ENCODE data around the gene STEAP3. TPM values are rescaled to one million over a fixed set of nuclear protein-coding genes. Genes with fewer than 3 reads are reported as not detected.

Gene STEAP3
- total and polyA plus RNA-seq, 2 donors (not counting 3 experiments of a cell fraction or from before 2014, with no cell fraction given) = 8.6 to 17.4 TPM

DNA sequence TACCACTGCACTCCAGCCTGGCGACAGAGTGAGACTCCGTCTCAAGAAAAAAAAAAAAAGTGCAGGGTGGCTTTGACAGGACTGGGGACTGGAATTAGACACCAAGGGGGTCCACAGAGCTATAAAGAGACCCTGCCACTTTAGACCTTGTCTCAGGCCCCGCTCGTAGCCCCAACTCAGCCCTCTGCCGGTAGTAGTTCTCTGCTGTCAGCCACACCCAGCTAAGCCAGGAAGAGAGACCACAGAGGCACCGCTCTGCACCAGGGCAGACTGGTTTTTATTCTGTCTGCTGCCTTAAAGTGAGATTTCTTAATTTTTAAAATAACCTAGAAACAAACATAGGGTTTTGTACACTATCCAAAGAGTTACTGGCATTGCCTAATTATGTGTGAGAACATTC is 66.0 kb downstream of the STEAP3 start:
- Histone ChIP-seq H3K27me3 (ENCODE audit: control insufficient read depth in 2 of 2, insufficient read depth in 2 of 2, low read length in 2 of 2) (no peaks in the 10 kb centered on the region), H3K4me2 (ENCODE audit: insufficient read depth, low read length) (no peak overlapping the region), H3K4me1 (ENCODE audit: control insufficient read depth, extremely low read depth, insufficient read depth, low read length) (no peaks in the 10 kb centered on the region), H3K4me3 (replicated peaks in 1 of 3; ENCODE audit: insufficient read depth in 1 of 3, low read depth in 1 of 3, low read length in 3 of 3) (no peak overlapping the region), H4K20me1 (replicated peaks; ENCODE audit: control insufficient read depth, extremely low read depth, insufficient read depth, low read length) (no peaks in the 10 kb centered on the region), H3K79me2 (ENCODE audit: control insufficient read depth, insufficient read depth, low read length) (no peaks in the 10 kb centered on the region), H2AFZ (ENCODE audit: low read depth, low read length) (no peak overlapping the region), H3K27ac (ENCODE audit: insufficient read depth, low read depth, low read length) (no peak overlapping the region), H3K9me3 (replicated peaks; ENCODE audit: control insufficient read depth, insufficient read depth, low read length) (no peaks in the 10 kb centered on the region), H3K9ac (replicated peaks; ENCODE audit: extremely low read depth, insufficient read depth, low read length) (no peak overlapping the region), H3K36me3 (ENCODE audit: control insufficient read depth in 2 of 2, extremely low read depth in 1 of 2, insufficient read depth in 2 of 2, low read length in 2 of 2) (no peaks in the 10 kb centered on the region), H3K9me1 (replicated peaks; ENCODE audit: control insufficient read depth, extremely low read depth, insufficient read depth, low read length) (no peaks in the 10 kb centered on the region)
- TF ChIP-seq EZH2 (IDR thresholded peaks at IDR 0.05; ENCODE audit: borderline replicate concordance, low read depth, low read length, severe bottlenecking) (no peak), JUN (IDR thresholded peaks at IDR 0.05; ENCODE audit: borderline replicate concordance, insufficient read depth, insufficient read length, low read depth) (no peak), FOS (IDR thresholded peaks at IDR 0.05; ENCODE audit: borderline replicate concordance, insufficient read depth, low read length) (no peak), POLR2A (IDR thresholded peaks at IDR 0.05; ENCODE audit: low read depth, low read length) (no peak), MYC (IDR thresholded peaks at IDR 0.05; ENCODE audit: low read depth, low read length) (no peak)
- CTCF ChIA-PET = interaction anchor here (5.0 kb wide), 1 partner anchor 407 kb away, joined by 86 read pairs; no protein-coding TSS in a partner anchor
- POLR2A ChIA-PET = no interaction called here
- DNase-seq (ENCODE audit: low read depth, low spot score) = no peak
- no TSS peak for BruUV-seq (replicated peaks)
- dilution Hi-C loops (cut with MboI; ENCODE audit: extremely low pct_ligation_motif_present, low sequenced_read_pairs) = no loop called here
- intact Hi-C loops (cut with micrococcal nuclease) = loop anchor here (2.0 to 5.0 kb wide), 3 partner anchors 57 to 188 kb away; no protein-coding TSS in a partner anchor
- no peak for FAIRE-seq

DNA sequence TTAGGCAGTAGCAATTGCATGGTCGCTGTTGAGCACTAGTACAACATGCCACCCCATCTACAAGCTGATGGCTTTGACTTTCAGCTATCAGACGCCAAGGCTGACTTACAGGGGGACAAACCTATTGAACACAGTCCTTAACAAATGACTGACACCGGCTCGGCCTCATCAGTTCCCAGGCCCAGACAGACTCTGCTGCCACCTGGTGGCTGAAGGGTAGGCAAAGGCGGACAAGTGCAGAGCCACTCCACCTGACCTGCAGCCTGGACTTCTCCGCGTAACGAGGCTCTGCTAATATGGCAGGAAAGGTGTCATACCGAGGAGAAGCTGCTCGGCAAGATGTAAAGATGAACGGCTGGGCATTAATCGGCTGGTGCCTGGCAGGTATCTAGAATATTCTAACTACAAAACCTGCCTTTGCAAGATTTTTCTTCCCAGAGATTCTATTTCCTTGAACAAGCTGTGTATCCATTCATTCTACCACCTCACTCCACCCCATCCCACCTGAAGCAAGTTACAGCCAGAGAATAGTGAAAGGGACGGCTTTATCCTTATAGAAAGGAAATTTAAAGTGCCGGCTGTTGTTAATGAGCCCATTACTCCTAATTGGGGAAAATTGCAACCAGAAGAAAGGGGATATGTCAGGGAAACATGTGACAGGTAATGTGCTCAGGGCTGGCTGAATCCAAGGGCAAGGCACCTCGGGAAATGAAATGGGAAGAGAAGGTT is 67.4 kb downstream of the STEAP3 start:
- intact Hi-C loops (cut with micrococcal nuclease) (loop anchor here (1.0 to 5.0 kb wide), 6 partner anchors 59 to 409 kb away; no protein-coding TSS in a partner anchor), dilution Hi-C loops (cut with MboI; ENCODE audit: extremely low pct_ligation_motif_present, low sequenced_read_pairs) (no loop called here)
- Histone ChIP-seq H3K27ac (ENCODE audit: insufficient read depth, low read depth, low read length) (no peak overlapping the region), H3K4me2 (ENCODE audit: insufficient read depth, low read length) (no peak overlapping the region), H3K9me1 (replicated peaks; ENCODE audit: control insufficient read depth, extremely low read depth, insufficient read depth, low read length) (no peaks in the 10 kb centered on the region), H3K4me1 (ENCODE audit: control insufficient read depth, extremely low read depth, insufficient read depth, low read length) (no peaks in the 10 kb centered on the region), H2AFZ (ENCODE audit: low read depth, low read length) (no peak overlapping the region), H4K20me1 (replicated peaks; ENCODE audit: control insufficient read depth, extremely low read depth, insufficient read depth, low read length) (no peaks in the 10 kb centered on the region), H3K79me2 (ENCODE audit: control insufficient read depth, insufficient read depth, low read length) (no peaks in the 10 kb centered on the region), H3K9ac (replicated peaks; ENCODE audit: extremely low read depth, insufficient read depth, low read length) (no peak overlapping the region), H3K9me3 (replicated peaks; ENCODE audit: control insufficient read depth, insufficient read depth, low read length) (no peaks in the 10 kb centered on the region), H3K27me3 (ENCODE audit: control insufficient read depth in 2 of 2, insufficient read depth in 2 of 2, low read length in 2 of 2) (no peaks in the 10 kb centered on the region), H3K36me3 (ENCODE audit: control insufficient read depth in 2 of 2, extremely low read depth in 1 of 2, insufficient read depth in 2 of 2, low read length in 2 of 2) (no peaks in the 10 kb centered on the region), H3K4me3 (replicated peaks in 1 of 3; ENCODE audit: insufficient read depth in 1 of 3, low read depth in 1 of 3, low read length in 3 of 3) (no peak overlapping the region)
- FAIRE-seq = peak; percentile 73
- TF ChIP-seq POLR2AphosphoS5 (IDR thresholded peaks at IDR 0.05; ENCODE audit: insufficient read depth, low read depth, low read length) (no peak), FOS (IDR thresholded peaks at IDR 0.05; ENCODE audit: borderline replicate concordance, insufficient read depth, low read length) (no peak), MYC (IDR thresholded peaks at IDR 0.05; ENCODE audit: low read depth, low read length) (no peak), POLR2A (IDR thresholded peaks at IDR 0.05; ENCODE audit: low read depth, low read length) (no peak), GATA2 (IDR thresholded peaks at IDR 0.05; ENCODE audit: insufficient read depth, insufficient read length, low read depth, low read length) (no peak)
- TF ChIP-seq, protein P1, sequence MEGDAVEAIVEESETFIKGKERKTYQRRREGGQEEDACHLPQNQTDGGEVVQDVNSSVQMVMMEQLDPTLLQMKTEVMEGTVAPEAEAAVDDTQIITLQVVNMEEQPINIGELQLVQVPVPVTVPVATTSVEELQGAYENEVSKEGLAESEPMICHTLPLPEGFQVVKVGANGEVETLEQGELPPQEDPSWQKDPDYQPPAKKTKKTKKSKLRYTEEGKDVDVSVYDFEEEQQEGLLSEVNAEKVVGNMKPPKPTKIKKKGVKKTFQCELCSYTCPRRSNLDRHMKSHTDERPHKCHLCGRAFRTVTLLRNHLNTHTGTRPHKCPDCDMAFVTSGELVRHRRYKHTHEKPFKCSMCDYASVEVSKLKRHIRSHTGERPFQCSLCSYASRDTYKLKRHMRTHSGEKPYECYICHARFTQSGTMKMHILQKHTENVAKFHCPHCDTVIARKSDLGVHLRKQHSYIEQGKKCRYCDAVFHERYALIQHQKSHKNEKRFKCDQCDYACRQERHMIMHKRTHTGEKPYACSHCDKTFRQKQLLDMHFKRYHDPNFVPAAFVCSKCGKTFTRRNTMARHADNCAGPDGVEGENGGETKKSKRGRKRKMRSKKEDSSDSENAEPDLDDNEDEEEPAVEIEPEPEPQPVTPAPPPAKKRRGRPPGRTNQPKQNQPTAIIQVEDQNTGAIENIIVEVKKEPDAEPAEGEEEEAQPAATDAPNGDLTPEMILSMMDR (IDR thresholded peaks at IDR 0.05; ENCODE audit: extremely low read depth in 1 of 2, insufficient read depth in 1 of 2, low read depth in 1 of 2, low read length in 2 of 2) = peak; percentile 57 to 85
- POLR2A ChIA-PET = no interaction called here
- peak; percentile 56 for DNase-seq (ENCODE audit: low read depth, low spot score)
- no TSS peak for BruUV-seq (replicated peaks)
- CTCF ChIA-PET = interaction anchor here (0.7 to 5.0 kb wide), 21 partner anchors 9 to 1245 kb away, joined by 3 to 86 read pairs (median 4); no protein-coding TSS in a partner anchor
